Kidney (tissue), 14 donors: Measurements from ENCODE around the gene PNLIPRP3. TPM values are rescaled to one million over a fixed set of nuclear protein-coding genes. Genes with fewer than 3 reads are reported as not detected.

Source experiments
- DNase-seq, 5 donors: peaks; one replicate each; pipeline ENCODE4 v3.0.0-alpha.2; 2013 to 2020
- FAIRE-seq: peaks from 2 replicates; lab custom pipeline; 2012; peaks lifted over from hg19 to GRCh38; lab: Jason Lieb, UNC
- H3K27ac ChIP-seq, 2 donors: one replicate each; pipeline ENCODE4 v1.7.0; 2013; ENCODE audit warnings: low read depth in 2 of 2, low read length in 2 of 2, inconsistent platforms in 1 of 2
- H3K27me3 ChIP-seq: one replicate; pipeline ENCODE4 v1.7.1; 2013; ENCODE audit warnings: low read length, inconsistent platforms; ENCODE audit not compliant: control insufficient read depth, insufficient read depth
- H3K36me3 ChIP-seq, 3 donors: one replicate each; pipeline versions ENCODE4 v1.7.0 to v1.7.1; 2013; ENCODE audit warnings: low read length in 3 of 3, control low read depth in 1 of 3, inconsistent platforms in 1 of 3; ENCODE audit not compliant: insufficient read depth in 3 of 3, control insufficient read depth in 2 of 3
- H3K4me1 ChIP-seq, 3 donors: one replicate each; pipeline versions ENCODE4 v1.7.0 to v1.7.1; 2013; ENCODE audit warnings: low read length in 3 of 3, inconsistent platforms in 1 of 3, low read depth in 1 of 3; ENCODE audit not compliant: control insufficient read depth in 2 of 3, insufficient read depth in 2 of 3
- H3K4me3 ChIP-seq, 3 donors: one replicate each; pipeline versions ENCODE4 v1.7.0 to v1.8.1; 2013; ENCODE audit warnings: low read length in 3 of 3, control low read depth in 1 of 3, inconsistent platforms in 1 of 3
- H3K9ac ChIP-seq, 3 donors: one replicate each; pipeline versions ENCODE4 v1.7.0 to v1.7.1; 2013; ENCODE audit warnings: low read length in 3 of 3, control low read depth in 1 of 3, inconsistent platforms in 1 of 3
- H3K9me3 ChIP-seq, 3 donors: one replicate each; pipeline versions ENCODE4 v1.7.0 to v1.7.1; 2013; ENCODE audit warnings: low read length in 3 of 3, control low read depth in 1 of 3, inconsistent platforms in 1 of 3; ENCODE audit not compliant: control insufficient read depth in 2 of 3, insufficient read depth in 1 of 3
- CTCF ChIP-seq: IDR thresholded peaks from 3 replicates; pipeline ENCODE4 v1.5.1; 2012; ENCODE audit warnings: mild to moderate bottlenecking, moderate library complexity, borderline replicate concordance; ENCODE audit not compliant: insufficient read depth; ENCODE audit errors: extremely low read depth
- intact Hi-C: fragments of 100-400 bp; cut with DNase I; formaldehyde crosslinking; loops from one replicate; pipeline ENCODE4 v1.11.1; 2022
- polyA plus RNA-seq: library from polyadenylated mRNA; stranded (reverse); fragments of 350-450 nt; fragmentation: Illumina TruSeq; extraction: RNeasy Lipid Tissue Mini Kit (QIAGEN cat#74804); gene quantifications from one replicate; pipeline ENCODE4 v1.2.3, GENCODE V29; 2014; ENCODE audit warnings: low read depth, low replicate concordance; ENCODE audit not compliant: insufficient read depth
- total RNA-seq: library from RNA; stranded (reverse); fragmentation: NEBNext Ultra II Directional; extraction: Animal tissue kit (Norgen Biotek cat#: 25700); gene quantifications from one replicate; pipeline ENCODE4 v1.2.1, GENCODE V29; 2021
- donor health status: control.
- donor health status: control.
- donor health status: control.
- donor health status: control.
- donor health status: control.
- donor health status: DM: yes; HTN: yes; CAD: no.
- donor health status: Normal renal cell carcinoma (clear cell type).

Gene PNLIPRP3
- total and polyA plus RNA-seq, 2 donors from 2014 or later, result not detected

DNA sequence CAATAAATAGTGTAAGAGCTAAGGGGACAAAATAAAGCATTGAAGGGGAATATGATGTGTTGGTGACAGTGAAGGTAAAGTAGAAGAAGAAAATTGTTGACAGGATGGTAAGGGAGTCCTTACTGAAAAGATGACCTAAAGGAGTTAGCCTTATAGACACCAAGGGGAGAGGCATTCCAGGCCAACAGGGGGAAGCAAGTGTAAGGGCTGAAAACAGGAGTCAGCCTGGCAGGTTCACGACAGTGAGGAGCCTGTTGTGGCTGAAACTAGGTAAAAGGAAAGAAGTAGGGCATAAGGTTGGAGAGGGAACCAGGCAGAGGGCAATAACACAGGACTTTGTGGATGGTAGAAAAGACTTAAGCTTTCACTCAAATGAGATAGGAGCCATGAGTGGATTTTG is 34.0 kb downstream of the PNLIPRP3 start:
- no peak for TF ChIP-seq CTCF
- Histone ChIP-seq H3K36me3 (no peaks in the 10 kb centered on the region), H3K27ac (no peak overlapping the region), H3K9ac (no peak overlapping the region), H3K4me3 (no peak overlapping the region), H3K27me3 (no peaks in the 10 kb centered on the region), H3K4me1 (no peaks in the 10 kb centered on the region), H3K9me3 (no peaks in the 10 kb centered on the region)
- DNase-seq, result no peak
- no peak for FAIRE-seq
- intact Hi-C loops, result no loop called here

DNA sequence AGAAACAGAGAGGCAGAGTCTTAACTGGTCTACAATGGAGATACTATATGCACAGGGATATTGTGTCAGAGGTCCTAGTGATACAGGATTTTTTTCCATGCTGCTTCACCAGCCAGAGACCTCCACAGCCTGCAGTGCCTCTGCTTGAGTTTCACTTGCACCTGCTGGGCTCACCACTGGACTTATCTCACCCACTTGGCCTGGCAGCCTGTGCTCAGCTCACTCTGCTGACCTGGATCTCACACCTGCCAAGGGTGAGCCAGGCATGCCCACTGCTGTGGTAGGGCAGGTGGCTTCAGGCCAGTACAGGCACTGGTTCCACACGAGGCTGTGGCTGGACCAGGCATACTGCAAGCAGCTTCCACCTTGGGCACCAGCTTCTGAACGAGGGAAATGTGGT is 36.6 kb downstream of the PNLIPRP3 start:
- Histone ChIP-seq H3K27me3 (no peaks in the 10 kb centered on the region), H3K9me3 (no peaks in the 10 kb centered on the region), H3K27ac (no peak overlapping the region), H3K36me3 (no peaks in the 10 kb centered on the region), H3K4me1 (no peaks in the 10 kb centered on the region), H3K4me3 (no peak overlapping the region), H3K9ac (no peak overlapping the region)
- FAIRE-seq (no peak), DNase-seq (no peak)
- no peak for TF ChIP-seq CTCF
- intact Hi-C loops, result no loop called here

- intact Hi-C loops, result no loop called here
- Histone ChIP-seq H3K9me3 (no peaks in the 10 kb centered on the region), H3K27ac (no peak overlapping the region), H3K36me3 (no peaks in the 10 kb centered on the region), H3K4me3 (no peak overlapping the region), H3K4me1 (no peaks in the 10 kb centered on the region), H3K9ac (no peak overlapping the region), H3K27me3 (no peaks in the 10 kb centered on the region)
- no peak for FAIRE-seq
- no peak for DNase-seq
- TF ChIP-seq CTCF, result no peak
These were observed 37.9 kb downstream of the PNLIPRP3 start for GRCh38 chr10:116465546-116465945.
